EL (cell line): Measurements from ENCODE around the gene LCP1.

Experiments used
- DNase-seq: peaks from one replicate; pipeline ENCODE4 v3.0.0-alpha.2; 2016

The LCP1 gene

DNA sequence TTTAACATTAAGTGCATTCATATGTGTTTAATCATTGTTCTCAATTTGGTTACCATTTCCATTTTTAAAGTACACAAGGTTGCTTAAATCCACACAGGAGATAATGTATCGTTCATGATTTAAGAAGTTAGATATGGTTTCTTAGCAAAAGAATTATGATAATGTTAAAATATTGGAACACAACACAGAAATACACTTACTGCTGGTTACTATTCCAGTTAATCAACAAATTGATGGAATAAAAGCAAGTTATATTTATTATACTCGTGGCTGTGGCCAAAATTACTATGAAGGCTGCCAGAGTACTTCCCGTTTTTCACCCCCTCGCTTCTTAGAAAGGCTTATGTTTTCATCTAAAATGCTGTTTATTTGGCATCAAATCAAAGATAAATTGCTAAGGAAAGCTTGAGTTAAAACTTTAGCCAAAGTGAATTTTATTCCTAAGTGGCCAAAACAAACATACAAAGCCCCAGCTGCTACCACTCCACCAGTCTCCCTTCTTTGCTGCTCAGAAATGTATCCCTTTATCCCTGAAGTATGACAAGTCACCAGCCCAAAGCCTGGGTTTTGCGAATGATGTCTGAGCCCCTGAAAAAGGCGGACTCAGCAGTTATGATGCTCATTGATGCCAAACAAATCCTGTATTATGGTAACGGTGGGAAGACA, 27.7 kb downstream of the LCP1 start:
- no peak for DNase-seq

DNA sequence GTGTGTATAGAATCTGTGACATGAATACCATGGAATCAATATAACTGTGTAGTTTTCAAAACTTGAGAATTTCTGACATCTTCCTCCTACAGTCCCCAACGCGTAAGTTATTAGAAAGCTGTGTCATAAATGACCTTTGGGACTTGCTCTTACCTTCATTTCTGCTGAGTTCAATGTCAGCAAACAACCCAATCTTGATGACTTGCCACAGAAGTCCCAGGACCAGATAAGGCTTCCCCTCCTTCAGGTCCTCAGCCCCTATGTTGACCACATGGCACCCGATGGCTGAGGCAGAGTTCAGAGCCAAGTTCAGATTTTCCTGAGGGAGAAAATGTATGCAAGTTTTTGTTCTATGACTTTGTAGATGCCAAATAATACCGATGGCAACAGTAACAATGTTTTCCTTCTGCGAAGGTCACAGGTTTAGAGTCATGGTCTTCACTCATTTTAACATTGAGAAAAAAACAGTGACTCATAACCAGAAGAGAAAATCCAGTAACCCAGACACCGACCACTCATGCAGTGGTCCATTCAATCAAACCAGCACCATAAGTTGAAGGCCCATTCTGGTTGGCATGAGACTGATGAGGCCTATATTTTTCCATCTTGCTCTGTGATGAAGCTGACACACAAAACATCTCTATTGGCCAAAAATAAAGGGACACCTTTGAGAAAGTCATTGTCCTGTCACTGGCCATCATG, 29.2 kb downstream of the LCP1 start:
- no peak for DNase-seq

DNA sequence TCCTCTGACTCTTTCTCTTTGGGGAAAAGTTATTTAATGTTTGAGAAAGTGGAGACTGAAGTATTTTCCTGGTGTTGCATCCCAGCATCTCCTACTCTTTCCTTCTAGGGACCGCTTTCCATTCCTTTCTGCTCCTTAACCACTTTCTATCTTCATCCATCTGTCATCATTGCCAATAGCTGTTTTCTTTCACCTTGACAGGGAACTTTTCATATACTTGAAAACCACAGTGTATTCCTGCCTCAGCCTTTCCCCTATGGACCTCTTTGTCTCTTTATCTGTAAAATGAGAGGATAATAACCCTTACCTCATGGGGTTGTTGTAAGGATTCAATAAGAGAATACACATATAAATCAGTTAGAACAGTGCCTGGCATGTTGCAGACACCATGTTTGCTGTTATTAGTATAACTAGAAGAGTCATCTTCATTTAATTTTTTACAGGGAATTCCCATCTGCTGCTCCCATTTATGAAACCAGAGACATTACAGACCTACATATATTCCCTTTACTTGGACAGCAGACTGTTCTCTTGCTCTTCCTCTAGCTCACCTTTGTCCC, 31.8 kb downstream of the LCP1 start:
- DNase-seq, result no peak

DNA sequence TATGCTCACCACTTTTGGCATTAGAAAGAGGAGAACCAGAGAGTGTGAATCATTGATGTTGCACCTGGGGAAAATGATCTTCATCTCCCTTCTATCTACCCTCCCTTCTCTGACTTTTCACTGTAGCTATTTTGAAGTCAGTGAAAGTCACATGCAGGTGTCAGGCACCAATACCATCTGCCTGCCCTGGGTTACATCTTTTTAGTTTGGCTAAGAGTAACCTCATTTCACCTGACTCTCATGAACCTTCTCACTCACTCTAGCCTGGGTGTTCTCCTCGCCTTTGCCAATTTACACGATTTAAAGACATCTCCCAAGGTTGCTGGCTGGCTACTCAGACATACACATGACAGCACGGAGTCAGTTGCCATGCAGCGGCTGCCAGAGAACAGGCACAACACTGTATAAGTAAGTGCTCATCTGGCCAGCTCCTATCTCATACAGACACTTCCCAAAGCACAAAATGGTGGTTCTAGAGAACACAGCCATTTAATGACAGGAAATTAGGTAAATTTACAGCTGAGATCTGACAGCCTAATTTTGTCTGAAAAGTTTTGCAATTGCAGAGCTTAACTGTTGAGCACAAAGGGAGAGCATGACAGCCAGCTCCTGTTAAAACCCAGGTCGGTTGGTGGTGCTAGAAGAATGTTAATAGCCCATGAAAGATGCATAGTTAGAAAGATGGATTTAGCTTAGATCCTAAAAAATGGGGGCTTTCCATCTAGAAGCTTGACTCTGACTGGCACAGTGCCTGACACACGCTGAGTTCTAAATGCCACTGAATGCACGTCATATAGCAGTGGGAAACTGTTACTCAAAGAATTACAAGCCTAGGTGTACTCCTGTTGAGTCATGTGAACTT, 32.5 kb downstream of the LCP1 start:
- peak; percentile 47 for DNase-seq

DNA sequence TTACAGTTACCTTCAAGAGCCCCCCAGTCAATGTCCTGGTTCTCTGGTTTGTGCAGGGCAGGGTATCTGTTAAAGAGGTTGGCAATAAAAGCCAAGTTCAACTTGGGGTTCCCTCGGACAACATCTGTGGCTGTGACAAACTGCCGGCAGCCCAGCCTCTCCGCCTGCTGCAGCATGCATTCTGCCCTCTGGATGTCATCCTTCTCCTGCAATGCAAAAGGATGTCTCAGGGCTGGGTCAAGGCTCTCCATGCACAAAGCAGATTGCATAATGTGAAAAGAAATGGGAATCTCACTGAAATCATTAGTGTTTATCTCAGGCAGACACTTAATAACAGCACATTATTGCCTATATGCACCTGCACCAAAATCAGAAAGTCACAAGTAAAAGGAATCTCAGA, 35.1 kb downstream of the LCP1 start:
- DNase-seq, result peak; percentile 18

DNA sequence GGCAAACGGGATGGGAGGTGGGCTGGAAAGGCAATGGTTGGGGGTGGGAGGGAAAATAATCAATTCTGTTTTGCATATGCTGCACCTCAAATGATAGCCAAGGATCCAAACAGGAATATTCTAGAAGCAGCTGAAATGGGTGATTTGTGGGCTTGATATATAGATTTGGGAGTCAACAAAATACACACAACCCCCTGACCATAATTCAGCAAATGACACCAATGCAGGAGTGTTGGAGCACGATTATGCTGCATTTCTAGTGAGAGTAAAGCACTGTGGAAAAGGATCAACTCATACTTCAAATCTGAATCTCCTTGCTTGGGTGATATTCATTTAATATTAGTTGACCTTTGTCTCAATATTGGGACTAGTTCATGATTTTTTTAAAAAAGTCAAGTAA, 36.0 kb downstream of the LCP1 start:
- DNase-seq, result no peak

DNA sequence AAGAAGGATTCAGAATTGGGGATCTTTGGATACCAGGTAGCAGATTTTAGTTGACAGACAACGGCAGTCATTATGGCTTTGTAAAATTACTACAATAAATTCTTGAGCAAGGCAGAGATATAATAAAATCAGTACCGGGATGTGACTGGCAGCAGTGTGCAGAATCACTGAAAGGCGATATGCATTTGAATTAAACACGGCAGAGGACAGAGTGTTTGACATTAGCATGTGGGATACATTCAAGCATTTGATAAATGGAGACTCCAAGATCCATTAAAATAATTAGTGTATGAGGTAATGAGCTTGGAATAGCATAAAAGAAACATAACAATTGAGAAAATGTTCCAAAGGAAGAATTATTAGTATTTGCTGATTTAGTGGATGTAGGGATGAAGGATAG, 36.8 kb downstream of the LCP1 start:
- DNase-seq, result no peak

DNA sequence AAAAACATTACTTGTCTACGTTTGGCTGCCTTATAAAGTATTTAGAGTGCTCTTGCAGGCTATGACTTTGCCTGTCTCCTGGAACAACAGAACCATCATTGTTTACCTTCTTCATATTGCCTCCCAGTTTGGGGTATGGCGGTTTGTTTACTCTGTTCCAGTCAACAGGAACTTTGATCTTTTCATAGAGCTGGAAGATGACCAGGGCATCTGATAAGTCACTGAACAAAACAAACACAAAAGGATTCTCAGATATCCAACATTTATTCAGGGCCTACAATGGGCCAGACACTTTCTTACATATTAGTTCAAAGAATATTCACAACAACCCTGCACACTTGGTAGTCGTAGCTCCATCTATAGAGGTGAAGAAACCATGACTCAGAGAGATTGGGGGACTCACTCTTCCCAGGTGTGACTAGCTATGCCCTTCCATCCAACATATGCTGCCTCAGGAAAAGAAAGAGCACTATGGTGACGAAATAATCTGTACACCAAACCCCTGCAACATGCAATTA, 38.7 kb downstream of the LCP1 start:
- DNase-seq, result no peak

DNA sequence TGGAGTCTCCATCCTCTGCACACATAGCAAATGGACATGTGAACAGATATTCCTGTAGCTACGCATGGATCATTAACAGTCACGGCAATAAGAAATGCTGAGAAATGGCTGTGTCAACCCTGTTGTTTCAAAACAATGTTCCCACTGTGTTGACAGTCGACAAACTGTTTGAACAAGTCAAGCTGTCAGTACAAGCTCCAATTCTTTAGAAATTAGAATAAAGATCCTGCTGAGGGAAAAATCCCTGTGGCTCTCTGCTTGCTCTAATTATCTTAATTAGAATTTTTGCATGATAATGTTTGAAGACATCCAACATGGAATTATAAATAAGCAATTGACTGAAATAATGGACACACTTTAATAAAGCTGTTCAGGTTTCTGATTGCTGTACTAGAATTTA, 39.2 kb downstream of the LCP1 start:
- DNase-seq, result no peak

DNA sequence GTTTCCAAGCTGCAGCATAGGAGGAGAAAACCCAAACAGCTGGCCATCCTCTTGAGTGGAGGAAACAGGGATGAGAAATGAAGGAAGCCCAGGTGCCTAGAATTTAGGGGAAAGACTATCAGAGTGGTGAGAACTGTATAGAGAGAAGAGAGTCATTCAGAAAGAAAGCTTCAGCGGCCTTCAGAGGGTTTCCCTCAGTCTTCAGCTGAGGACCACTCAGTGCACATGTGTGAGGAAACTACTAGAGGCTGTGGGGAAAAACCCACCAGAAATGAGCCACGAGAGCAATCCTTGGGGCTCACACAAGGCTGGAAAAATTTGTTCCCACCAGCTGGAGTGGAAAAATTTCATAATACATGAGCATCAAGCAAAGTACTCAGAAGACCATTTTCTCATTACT, 41.9 kb downstream of the LCP1 start:
- DNase-seq, result no peak

DNA sequence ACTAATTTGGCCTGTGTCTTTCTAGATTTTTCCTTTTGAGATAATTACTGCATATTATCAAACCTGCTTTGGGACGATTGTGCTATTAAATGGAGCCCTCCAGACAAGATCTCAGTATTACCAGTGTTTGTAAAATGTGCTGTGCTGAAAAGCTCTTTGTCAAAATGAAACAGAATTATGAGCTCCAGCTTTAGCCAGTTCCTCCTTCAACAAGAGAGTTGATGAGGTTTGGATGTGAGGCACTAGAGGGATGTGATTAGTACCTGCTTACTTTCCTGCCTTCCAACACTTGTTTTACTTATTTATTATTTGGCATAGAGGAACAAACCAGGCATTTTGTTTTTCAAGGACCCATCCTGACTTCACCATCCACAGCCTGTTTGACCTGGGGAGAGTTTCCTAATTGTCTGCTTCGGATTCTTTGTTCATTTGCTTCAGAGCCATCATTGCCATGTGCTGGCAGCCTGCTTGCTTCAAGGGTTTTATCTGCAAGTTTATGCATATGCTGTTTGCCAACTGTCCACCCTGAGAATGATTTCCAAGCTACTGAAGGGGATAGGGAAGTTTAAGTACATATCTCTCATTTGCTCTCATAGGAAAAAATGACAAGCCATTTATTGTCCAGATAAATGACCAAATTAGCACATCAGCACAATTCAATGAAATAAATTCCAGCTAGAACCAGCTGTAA, 44.2 kb downstream of the LCP1 start:
- DNase-seq, result no peak

DNA sequence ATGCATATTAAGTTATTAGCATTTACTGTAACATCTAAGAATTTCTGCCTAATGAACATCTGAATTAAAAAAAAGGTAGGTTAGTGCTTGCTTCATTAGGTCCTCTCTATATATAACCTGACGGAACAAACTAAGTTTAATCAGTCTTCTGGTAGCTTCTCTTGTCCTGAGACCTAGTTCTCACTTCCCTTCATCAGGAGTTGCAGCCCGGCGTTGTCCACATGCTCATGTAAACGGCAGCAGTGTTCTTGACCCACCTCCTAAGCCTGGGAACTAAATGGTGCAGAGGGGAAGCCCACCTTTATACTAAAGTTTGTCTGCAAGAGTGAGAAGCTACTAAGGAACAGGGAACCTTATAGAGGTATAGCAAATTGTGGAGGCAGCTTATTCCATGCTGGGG, 45.3 kb downstream of the LCP1 start:
- no peak for DNase-seq

DNA sequence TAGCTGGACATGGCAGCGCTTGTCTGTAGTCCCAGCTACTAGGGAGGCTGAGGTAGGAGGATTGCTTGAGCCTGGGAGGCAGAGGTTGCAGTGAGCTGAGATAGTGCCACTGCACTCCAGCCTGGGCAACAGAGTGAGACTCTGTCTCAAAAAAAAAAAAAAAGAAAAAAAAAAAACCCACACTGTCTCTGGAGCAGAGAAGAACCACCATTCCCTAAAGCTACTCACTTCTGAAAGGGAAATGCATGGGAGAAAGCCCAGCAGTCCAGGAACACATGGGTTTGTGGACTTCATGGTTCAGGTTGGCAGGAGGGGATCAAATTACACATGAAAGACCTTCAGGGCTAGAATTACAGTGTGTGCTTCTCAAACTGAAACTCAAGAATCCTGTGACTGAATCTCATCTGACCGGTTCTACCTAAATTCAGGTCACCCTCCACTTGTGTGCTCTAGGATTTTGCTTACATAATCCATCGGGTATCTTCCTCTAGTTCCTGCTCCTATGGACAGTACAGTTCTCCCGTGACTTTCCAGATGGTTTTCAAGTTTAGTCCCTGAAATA, 46.9 kb downstream of the LCP1 start:
- DNase-seq, result peak; percentile 6

DNA sequence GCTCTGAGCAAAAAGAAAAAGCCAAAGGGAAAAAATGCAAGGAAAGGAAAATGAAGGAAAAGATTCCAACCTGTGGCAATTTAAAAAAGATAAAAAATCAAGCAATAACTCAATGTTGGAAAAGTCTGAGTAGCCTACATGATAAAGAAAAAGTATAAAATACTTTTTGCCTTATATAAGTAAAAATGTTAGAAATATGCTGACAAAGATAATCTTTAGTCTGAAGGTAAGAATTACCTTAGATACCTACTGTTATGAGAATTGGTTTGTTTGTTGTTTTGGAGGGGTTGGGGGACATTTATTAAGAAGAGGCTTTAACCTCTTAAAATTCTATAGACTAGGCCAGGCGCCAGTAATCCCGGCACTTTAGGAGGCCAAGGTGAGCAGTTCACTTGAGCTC, 47.5 kb downstream of the LCP1 start:
- DNase-seq, result no peak

DNA sequence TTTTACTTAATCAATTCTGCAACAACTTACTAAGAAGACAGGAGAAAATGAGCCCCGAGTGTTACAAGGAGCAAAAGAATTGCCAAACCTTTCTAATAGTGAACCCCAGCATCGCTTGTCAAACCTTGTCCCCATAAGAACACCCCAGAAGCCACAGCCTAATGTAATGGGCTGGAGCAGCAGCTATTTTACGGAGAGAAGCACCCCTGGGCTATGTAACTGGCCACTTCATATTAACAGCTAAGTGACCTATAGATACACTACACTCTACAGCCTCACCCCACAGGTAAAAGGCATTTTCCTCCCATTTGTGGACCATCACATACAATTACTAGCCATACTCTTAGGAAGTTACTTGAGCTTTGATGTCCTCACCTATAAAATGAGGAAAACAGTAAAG, 49.9 kb downstream of the LCP1 start:
- DNase-seq, result no peak

DNA sequence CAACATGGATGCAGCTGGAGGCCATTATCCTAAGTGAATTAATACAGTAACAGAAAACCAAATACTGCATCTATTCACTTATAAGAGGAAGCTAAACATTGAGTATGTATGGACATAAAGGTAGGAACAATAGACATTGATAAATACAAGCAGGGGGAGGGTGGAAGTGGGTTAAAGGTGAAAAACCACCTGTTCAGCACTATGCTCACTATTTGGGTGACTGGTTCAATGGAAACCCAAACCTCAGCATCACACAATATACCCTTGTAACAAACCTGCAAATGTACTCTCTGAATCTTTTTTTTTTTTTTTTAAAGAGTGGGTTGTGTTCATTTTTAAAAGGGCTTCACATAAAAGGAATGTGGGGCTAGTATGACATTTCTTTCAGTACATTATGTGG, 50.3 kb downstream of the LCP1 start:
- no peak for DNase-seq

DNA sequence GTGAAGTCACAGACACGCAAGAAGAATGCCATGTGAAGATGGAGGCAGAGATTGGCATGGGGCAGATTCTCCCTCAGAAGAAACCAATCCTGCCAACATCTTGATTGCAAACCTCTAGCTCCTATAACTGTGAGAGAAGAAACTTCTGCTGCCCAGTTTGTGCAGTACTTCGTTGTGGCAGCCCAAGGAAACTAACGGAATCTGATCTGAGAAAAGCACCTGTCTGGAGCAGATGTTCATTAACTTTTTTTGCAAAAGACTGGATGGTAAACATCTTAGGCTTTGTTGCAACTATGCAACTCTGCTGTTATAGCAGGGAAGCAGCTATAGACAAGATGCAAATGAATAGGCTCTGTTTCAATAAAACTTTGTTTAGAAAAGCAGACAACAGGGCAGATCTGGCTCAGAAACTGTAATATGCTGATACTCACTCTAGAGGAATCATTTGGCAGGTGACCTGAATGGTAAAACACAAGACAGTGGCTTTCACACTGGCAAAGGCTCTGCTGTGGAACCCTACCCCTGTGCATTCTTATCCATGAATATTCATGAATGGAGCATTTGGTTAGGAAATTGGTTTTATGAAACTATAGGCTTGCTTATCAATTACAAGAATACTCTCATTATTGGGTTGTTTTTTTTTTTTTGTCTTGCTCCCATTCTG, 51.9 kb downstream of the LCP1 start:
- DNase-seq, result no peak

DNA sequence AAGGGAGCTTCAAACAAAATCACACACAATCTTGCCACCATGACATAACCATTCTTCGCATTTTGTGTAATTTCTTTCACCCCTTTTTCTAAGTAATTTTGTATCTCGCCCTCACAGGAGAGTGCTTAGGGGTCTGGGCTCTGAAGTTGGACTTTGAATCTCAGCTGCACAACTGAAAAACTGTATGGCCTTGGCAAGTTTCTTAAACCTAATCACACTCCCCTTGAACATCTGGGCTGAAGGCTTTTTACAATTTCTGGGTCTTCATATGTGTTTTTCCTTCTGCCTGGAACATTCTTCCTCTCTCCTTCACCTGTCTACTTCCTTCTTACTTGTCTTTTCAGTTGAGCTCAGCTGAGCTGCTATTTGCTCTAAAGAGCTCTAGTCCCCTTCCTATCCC, 52.9 kb downstream of the LCP1 start:
- no peak for DNase-seq

DNA sequence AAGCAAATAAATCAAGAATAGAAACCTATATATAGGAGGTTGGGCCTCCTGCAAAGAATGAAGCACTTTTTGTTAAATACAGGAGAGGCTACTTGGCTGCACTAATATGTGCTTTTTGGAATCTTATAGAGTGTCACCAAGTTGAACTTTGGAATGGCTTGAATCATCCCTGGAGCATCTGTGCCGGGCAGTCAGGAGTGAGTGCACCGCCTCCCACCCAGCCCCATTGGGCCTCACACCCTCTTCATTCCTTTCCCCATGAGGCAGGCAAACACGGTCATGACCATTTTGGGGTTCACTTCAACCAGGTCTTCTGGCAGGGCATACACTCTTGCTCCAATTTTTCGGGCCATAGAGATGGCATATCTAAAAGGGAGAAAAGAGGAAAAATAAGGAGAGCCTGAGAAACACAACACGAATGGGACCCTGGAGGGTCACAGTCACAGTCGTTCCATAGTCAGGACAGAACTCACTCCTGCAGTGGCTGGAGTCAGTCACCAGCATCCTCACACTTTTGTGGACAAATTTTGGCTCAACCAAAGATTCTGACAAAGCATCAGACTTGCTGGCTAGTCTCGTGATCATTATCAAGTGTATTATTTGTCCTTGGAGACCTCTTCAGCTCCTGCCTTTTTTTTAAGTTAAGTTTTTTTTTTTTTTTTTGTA, 54.5 kb downstream of the LCP1 start:
- no peak for DNase-seq

DNA sequence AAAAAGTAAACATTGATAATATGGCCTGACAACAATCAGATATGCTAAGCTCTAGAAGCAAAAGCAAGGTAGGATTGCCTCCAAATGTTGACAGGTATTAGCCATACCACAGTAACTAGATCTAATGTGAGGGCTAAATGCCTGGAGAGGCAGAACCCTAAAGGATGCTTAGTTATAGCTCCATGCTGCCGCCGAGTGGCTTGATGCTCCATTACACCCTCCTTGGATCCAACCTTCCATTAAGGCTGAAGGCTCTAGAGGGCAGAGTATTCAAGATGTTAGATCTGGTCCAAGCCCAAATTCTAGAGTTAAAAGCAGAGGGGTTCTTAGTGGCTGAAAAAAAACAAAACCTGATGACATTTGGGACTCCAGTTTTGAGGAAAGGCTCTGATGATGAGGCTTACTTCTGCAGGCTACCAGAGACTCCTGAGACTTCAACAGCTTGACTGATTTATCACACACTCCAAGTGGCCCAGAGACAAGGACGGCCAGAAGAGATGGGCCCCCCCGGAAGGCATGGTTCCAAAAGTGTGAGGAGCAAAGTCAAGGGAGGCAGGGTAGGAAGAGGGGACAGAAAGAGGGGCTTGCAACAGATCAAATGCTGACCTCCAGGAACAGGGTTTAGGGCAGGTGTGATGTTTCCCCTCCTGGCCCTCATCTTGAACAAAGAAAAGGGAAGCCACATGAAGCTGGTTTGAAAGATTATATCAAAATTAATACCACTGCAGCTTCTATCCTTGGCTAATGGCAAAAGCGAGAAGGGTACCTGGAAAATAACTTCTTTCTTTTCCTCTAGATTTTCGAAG, 55.2 kb downstream of the LCP1 start:
- peak; percentile 69 for DNase-seq
